Stimulated activated CD8-positive, alpha-beta memory T cell treated with anti-CD3 and anti-CD28 coated beads, Interleukin-4, amount 100 ng/mL, for 4 hours (primary cell): ENCODE measurements around the gene SFXN5.

Experiments
- DNase-seq, 2 donors: peaks; one replicate each; pipeline ENCODE4 v3.0.0-alpha.2; 2020; ENCODE audit warnings: low read depth in 2 of 2, low spot score in 1 of 2

Gene SFXN5

GRCh38 chr2:72945450-72946019, 126.0 kb downstream of the SFXN5 start:
- DNase-seq, result no peak

GRCh38 chr2:72944804-72945449, 126.6 kb downstream of the SFXN5 start:
- DNase-seq, result no peak

GRCh38 chr2:72943540-72944395, 127.7 kb downstream of the SFXN5 start:
- no peak for DNase-seq

GRCh38 chr2:72942881-72943418, 128.6 kb downstream of the SFXN5 start:
- DNase-seq, result no peak

GRCh38 chr2:72942293-72942692, 129.2 kb downstream of the SFXN5 start:
- no peak for DNase-seq

GRCh38 chr2:72940786-72941185, 130.7 kb downstream of the SFXN5 start:
- no peak for DNase-seq

GRCh38 chr2:72940361-72940760, 131.2 kb downstream of the SFXN5 start:
- DNase-seq, result no peak

- DNase-seq, result no peak
Measured at GRCh38 chr2:72938455-72938854, 133.1 kb downstream of the SFXN5 start.

- no peak for DNase-seq
Measured at GRCh38 chr2:72937356-72937669, 134.2 kb downstream of the SFXN5 start.

- no peak for DNase-seq
Measured at GRCh38 chr2:72936660-72937355, 134.7 kb downstream of the SFXN5 start.

- no peak for DNase-seq
Measured at GRCh38 chr2:72935611-72935957, 135.9 kb downstream of the SFXN5 start.

GRCh38 chr2:72934683-72935610, 136.6 kb downstream of the SFXN5 start:
- no peak for DNase-seq

- no peak for DNase-seq
Measured at GRCh38 chr2:72933646-72934151, 137.8 kb downstream of the SFXN5 start.

- DNase-seq, result no peak
Measured at GRCh38 chr2:72933207-72933606, 138.3 kb downstream of the SFXN5 start.

- no peak for DNase-seq
Measured at GRCh38 chr2:72932805-72933204, 138.7 kb downstream of the SFXN5 start.

- no peak for DNase-seq
Measured at GRCh38 chr2:72932045-72932740, 139.3 kb downstream of the SFXN5 start.

- no peak for DNase-seq
Measured at GRCh38 chr2:72931280-72931910, 140.1 kb downstream of the SFXN5 start.

GRCh38 chr2:72929010-72929409, 142.5 kb downstream of the SFXN5 start:
- DNase-seq, result no peak
